ENCODE measurements around the gene RGMB.

The RGMB gene

DNA sequence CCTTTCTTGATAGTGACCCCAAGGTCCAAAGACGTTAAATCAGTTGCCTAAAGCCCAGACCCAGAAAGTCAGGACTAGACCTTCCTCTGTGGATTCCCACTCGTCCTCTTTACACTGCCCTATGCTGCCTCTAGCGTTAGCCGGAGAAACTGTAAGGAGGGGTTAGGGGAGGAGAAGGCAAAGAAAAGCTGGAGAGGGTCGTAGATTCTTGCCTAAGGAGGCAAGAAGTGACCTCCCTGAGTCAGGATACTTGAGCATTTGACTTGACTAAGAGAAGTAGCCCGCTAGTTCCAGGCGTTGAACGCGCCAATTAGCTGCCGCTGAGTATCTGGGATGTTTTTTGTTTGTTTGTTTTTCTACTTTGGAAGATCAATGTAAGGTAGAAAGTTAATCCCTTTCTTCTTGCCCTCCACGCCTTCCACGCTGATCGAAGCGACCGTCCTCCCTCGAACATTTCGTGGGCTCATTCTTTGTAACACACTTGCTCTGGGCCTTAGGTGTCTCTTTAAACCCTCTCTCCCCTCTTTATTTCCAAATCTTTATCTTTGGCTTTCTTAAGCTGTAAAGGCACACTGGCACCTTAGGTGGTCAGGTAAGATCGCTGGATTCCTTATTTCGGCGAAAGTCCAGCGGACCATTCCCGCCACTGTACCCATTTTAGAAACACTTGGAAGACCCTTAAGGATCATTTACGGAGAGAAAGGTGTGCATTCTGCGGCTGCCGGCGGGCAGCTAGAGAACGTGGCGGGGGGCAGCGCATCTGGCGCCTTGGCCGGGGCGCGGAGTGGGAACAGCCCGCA lies 5.1 kb upstream of the RGMB start:
- DNase-seq, result peak; percentile 72

DNA sequence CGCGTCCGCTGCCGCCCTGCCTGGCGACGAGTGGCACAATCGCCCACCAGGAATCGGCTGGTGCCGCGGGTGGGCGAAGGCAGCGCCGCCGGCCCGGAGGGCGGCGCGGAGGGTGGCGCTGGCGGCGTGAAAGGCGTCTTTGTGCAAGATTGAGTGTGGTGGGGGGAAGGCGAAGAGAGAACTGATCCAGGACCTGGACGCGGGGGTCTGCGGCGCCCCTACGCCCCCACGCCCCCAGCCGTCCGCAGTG lies 4.6 kb upstream of the RGMB start:
- DNase-seq, result no peak

DNA sequence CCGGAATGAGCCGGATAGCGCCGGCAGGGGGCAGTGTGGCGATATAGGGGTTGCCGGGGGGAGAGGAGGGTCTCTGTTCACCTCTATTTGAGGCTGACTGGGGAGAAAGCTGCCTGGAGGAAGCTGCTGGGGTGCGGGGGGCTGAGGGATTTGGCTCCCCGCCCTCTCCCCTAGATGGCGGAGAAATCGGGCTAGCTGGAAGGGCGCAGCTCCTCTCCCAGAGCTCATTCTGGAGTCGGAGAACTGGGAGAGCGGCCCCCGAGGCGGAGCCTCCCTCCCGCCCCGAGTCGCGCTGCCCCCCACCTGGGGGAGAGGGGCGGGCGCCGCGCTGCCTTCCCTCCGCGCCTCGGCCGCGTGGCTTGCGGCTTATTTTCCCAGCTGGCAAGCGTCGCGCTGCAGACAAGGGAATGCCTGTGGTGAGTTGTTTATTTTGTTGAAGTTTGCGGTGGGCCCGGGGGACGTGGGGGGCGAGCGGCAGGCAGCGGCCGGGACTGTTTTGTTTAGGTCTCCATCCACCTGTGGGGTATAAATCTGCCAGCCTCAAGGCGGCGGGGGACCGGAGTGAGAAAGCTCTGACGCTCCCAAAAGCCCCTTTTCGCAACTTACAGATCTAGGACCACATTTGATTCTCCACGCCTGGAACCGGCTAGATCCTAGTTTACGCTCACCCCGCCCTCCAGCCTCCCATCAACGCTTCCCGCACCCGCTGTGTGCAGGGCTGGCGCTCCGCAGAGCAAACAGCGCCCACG lies 4.1 kb upstream of the RGMB start:
- peak; percentile 79 for DNase-seq

DNA sequence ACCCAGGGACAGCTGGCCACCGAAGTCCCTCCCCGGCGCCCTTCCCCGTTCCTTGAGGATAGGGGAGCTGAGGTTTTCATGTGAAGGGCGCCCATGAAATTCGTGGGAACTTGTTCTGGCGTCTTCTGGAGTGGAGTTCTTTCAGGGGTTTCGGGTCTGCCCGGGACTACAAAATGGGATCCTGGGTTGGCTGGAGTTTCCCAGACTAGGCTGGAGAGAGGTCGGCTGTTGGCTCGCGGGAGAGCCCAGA lies 3.6 kb upstream of the RGMB start:
- no peak for DNase-seq

DNA sequence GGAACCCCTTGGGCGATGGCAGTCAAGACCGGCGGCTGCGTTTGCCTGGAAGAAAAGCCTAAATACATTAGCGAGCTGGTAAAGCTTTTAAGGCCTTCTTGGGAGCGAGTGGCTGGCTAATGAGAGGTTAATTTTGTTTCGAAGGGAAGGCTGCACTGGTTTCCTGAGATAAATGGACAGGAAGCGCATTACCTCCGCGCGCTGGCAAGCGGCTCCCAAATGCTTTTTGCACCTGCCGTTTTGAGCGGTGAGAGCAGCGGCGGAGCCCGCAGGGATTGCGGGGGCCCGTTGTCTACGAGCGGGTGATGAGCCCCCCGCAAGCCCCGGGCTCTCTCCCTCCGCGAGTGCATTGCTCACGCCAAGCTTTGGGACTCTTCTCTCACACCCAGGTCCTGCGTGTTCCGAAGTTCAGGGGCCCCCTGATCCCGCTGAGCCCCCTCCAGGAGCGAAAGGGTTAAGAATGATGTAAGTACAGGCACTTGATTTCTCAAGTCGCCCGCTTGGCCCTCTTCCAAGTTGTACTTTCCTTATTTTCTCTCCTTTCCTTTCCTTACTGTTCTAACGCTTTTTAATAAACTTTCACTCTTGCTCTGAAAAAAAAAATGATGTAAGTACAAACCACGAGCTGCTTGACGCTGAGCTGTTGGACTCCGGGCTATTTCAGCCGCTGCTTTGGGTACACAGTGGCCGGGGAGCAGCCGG lies 3.1 kb upstream of the RGMB start:
- DNase-seq, result peak; percentile 70

DNA sequence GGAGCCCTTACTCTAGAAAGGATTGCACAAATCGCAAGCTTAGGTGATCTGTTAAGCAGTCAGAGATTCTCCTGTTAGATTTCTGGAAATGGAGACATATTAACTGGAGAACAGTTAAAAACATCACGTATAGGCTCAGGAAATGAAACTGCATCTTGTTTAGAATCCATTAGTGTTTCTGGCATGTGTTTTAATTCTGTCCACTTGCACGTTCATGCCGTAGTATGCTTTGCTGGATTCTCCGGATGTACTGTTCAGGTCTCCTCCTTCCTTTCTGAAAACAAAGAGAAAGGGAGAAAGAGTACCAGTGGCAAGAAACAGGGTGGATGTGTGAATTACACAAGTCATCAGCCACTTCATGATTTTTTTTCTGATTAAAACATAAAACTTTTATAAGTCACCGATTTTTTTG lies 2.5 kb upstream of the RGMB start:
- peak; percentile 39 for DNase-seq

DNA sequence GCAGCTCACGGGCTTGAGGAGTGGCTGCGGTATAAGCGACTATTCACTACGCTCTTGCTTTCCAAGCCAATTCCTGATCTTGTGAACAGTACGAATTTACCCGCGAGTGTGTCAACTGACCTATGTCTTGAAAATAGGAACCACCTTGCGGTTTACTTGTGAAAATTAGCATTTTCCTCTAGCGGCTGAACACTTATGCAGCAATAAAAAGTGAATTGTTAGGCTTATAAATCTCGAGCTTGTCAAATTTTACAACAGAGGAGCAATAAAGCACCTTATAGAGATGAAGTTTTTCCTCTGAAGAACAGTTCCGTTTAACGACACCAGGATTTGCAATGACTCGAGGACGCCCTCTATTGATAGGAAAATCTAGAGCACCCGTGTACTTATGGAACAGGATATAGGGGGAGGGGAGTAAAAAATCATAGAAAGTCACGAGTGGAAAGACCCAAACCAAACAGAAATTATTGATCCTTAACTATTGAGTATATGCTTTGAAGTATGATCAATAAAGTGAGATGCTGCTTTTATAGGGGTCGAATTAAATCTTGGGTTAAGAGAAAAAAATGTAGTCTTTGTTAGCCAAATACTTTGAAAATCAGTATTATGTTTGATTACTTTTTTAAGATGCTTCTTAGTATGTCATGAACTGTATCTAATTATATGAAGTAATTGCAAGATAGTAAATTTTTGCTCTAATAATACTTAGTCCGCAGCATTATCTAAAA lies 1.9 kb upstream of the RGMB start:
- DNase-seq, result peak; percentile 92

DNA sequence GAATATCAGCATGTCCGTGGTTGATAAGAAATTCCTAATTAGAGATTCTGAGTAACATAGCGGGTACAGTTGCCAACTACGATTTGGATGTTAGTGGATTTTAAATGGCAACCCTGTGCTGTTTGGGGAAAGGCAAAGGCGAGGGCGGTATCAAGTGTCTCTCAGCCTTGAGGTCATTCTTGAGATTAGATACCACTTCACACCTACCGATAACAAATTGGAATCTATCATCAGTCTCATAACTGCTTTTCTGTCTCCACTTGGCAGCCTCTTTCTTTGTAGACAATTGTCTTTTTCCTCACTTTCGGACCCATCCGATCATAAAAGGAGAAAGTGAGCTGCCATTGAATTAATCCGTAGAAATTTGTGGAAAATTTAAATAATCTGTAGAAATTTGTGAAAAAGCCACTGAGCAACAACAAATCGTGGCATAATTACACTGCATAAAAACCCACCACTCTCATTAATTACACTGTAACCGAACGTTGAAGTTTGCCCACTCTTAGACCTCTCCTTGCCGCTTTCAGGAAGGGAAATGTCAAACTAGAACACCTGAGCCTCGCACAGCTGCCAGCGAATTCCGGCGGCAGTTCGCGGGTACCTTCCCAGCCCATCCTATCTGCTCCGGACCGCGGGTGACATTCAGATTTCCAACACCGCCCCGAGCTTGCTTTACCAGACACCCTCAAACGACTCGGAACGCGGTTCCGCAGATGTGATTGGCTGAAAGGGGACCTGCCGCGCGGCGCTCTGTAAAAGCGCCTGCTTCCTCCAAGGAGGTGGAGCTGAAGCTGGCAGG lies 849 bp upstream of the RGMB start:
- DNase-seq, result peak; percentile 91

DNA sequence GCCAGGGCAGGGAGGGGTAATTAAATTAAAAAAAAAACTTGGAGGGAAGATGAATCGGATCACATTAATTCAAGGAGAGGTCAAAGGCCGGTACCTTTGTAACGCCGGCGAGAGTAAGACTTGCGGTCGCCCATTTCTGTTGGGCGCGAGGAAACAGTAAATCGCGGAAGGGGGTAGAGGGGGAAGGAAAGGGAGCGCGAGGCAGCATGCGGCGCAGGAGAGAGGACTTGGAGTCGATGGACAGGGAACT lies 324 bp upstream of the RGMB start:
- no peak for DNase-seq

DNA sequence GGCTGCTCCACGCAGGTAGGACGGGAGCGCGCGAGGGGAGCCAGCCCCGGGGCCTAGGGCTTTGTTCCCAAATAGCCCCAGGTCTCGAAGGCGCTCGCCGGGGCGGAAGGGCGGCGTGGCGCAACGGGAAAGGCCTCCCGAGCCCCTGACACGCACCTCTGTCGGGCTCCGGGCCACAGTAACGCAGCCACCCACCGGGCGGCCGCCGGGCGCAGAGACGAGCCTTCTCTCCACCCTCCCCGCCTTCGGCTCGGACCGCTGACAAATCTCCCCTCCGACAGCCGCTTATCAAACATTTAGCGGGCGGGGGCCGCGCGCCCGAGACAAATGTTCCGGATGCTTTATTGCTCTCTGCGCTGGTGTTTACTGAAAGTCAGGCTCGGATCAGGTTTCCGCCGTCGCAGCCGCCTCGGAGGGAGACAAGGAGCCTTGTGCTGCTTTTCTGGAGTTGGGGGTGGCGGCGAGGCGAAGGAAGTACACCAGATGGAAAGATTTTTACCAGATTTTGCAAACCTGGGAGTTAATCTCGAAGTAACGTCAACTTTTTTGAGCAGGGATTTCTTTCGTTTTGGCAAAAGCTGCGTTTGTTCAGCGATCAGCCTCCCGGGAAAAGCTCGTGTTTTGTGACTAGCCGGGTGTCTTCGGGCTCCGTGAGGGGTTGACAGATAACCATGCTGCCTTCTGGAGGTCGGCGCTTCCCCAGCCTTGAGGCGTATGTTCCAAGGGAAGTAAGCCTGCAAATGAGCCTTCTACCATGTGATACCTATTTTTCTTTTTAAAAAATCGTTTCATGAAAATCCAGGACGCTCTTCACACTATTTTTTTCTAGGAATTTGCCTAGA lies 950 bp downstream of the RGMB start:
- DNase-seq, result peak; percentile 67

DNA sequence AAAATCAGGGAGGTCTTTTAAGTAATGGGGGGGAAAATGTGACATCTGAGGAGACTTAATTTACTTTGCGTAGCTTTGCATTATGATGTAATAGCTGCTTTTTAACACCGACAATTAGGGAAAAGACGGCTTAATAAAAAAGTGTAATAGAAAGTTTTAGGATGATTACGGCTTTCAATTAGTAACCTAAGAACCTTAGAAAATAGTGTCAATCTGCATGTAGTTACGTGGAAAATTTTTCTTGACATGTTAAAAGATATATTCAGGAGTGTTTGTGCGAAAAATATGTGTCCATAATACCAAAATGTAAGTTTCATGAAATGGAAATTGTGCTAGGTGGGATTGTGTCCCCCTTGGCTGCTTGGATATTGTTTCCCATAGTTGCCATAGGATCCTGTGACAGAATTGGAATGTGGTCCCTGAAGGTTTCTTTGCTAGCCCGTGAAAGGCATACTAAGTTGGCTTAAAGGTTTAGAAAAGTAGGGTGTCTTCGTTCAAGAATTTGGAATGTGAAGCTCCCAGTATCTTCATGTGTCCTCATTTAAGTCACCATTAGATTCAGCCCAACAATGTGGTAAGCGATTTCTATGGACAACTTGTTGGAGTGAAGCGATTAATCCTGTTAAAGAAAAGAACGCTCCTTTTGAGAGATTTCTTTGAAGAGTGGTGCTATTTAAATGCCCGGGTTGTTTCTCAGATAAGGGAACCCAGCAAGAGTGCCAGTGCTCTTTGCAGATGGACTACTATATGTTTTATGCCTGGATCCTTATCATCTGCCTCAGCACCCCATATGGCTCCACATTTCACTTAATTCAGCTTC lies 2.0 kb downstream of the RGMB start:
- peak; percentile 36 for DNase-seq

DNA sequence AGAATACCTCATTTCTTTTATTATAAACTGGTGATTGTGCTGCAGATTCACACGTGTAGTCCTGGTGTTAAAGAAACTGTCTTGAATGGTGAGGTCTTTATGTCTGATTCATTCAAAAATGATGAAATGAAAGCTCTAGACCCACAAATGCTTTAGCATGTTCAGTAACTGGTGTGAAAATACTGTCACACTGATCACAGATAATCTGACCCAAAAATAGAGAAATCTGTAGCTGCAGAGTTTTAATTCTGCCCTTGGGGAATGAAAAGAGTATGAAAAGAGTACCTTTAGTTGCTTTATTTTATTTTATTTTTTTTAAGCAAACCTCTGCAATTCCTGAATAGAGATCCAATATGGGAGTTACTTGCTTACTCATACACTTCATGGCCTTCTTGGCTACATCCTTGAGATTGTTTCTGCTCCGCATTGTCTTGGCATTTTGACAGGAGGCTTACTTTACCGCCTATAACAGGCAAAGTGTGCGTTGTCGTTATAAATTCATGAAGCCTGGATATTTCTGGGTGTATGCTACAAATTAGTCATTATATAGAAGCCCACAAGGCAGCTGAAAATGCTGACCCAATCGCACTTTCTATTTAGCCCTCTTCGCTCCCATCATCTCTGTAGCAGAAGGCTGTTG lies 2.7 kb downstream of the RGMB start:
- peak; percentile 92 for DNase-seq

DNA sequence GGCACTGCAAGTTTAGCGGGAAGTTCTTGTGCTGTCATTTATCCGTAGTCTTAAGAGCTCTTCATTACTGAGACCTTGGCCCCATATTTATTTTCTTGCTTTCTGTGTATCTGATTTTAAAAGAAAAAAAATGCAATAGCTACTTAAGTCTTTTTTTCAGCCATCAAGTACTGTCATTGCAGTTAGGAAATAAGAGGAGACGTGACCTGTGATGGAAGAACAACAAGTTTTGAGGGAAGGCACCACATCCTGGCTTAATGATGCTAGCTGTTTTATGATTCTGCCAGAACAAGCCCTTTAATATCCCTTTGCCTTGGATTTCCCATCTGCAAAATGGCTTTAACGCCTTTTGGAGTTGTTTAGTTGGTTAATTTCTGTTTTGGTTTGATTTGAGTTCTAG lies 3.8 kb downstream of the RGMB start:
- DNase-seq, result peak; percentile 38

DNA sequence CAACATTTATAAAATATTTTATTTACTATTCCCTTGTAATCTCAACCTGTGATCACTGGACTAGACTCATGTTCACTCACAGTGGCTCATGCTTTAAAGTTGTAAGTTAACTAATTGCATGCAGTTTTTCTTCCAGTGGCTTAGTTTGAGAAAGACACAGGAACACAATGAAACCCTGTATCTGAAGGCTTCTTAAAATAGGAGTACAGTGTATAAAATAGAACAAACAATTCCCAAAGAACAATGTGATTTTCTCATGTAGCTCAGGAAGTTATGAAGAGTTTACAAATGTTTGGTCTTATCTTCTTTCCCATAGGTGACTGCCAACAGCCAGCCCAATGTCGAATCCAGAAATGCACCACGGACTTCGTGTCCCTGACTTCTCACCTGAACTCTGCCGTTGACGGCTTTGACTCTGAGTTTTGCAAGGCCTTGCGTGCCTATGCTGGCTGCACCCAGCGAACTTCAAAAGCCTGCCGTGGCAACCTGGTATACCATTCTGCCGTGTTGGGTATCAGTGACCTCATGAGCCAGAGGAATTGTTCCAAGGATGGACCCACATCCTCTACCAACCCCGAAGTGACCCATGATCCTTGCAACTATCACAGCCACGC lies 5.9 kb downstream of the RGMB start:
- no peak for DNase-seq

DNA sequence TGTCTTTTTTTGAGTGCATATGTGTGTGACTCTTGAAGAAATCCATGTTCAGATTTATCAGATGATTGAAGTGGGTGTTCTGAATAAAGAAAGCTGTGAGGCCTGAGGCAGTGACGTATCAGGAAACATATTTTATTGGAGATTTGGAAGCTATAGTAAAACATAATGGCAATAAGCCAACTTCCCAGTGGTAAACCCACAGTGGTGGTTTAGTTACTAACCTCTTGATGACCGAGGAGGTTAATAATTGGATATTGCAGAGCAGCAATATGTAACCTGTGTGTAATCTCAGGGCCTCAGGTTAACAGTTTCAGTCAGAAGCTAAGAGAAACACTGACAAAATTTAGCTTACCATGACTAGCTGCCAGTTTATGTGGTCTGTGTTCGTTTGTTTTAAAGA lies 6.9 kb downstream of the RGMB start:
- peak; percentile 49 for DNase-seq

DNA sequence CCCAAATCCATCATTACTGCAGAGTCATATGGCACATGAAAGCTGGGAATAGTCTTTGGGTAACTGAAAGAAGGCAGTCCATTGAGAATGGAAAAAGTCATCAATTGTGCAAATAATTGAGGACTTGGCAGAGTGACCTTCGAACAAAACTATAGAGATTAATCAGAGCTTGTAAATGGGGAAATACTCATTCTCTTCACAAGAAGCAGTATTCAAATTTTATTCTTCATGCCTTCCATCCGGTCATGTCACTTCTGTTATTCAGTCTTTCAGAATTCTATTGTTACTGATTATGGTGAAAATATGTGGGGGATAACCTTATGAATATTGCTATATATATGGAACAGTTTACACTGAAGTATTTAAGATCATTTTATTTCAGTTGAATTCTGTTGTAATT lies 8.1 kb downstream of the RGMB start:
- DNase-seq, result no peak

DNA sequence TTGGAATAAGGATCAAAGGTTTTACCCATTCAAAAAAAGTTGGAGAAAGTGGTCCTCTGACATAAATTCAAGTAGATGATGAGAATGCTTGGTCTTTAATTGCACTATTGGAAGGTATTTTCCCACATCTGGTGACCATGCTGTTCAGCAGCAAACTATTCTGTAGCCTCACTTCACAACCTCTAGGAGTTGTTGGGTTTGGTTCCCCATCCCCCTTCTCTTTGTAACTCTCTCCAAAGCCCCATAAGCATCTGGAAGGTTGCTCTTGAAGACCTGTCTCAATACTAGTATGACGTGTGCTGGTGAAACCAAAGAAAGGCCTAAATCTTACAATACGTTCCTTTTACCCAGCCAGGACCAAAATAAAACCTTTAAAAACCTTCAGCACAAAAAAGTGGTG lies 8.5 kb downstream of the RGMB start:
- no peak for DNase-seq

DNA sequence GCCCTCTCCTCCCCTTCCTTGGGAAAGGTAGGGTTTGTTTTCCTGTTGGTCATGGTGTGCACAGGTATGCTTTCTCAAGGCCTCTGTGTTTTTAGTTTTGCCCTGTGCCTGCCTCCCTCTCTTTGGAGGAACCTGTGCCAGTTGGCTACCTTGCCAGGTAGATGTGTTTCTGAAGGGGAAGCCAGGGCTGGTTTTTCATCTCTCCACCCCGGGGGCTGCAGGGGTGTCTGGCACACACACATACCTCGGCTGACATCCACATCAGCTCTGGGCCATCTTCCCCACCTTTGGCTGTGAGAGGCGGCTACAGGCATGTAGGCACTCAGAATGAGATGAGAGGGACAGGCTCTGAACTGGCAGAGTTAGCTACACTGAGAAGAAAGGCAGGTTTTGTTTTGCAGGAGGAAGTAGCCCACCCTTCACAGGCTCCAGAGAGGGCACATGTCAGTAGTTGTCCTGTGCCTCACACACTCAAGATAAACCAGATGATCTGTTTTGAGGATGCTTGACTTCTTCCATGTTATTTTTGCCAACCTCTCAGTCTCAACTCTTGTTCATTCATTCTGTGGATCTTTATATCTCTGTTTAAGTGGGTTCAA lies 9.7 kb downstream of the RGMB start:
- no peak for DNase-seq

DNA sequence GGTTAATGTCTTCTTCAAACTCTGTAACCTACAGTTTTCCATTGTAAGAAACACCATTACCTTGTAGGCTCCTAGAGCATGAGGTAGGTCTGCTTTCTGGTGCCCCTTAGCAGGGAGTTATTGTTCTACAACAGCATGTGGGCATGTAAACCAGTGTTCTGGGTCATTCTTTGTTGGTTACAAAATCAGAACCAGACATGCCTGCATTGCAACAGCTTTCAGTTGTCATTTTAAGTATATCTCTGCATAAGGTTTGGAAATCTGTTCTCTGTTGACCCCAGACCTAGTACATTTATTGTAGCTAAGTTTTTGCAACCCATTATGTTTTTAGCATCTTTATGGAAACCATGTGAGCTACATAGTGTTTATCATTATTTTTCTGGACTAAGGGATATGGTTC lies 10.9 kb downstream of the RGMB start:
- DNase-seq, result no peak

DNA sequence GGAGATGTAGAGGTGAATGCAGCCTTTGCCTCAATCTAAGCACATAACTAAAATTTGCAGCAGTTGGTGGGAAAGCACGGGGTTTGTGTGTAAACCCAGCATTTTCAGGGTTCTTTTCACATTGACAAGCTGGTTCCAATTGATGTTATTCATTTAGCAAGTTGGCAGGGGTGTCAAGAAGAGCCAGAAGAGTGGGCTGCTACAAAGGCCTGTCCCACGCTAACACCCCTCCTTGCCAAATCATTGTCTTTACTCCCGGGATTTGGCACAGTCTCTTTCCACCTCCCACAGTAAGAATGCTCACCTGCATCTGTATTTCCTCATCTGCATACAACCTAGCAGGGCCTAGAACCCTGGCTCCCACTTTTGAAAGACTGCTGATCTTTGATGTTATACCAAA lies 11.8 kb downstream of the RGMB start:
- DNase-seq, result no peak

All from fibroblast of skin of back (primary cell).